GM19023 (cell line): Measurements from ENCODE around the gene ETNK2.

Experiments
- ATAC-seq: cut with Tn5 transposase; IDR thresholded peaks from one replicate; pipeline ENCODE4 v1.9.1; 2021; ENCODE audit warnings: mild to moderate bottlenecking, moderate library complexity; ENCODE audit not compliant: unreplicated experiment

ETNK2 gene

GRCh38 chr1:204151552-204152309 is at the start of gene ETNK2:
Gene ETNK2 (minus strand): TSS chr1:204152044. CDS start chr1:204151852, 192 bp downstream.
- no peak for ATAC-seq

- ATAC-seq, result no peak
Measured at GRCh38 chr1:204201348-204202040, 49.6 kb upstream of the ETNK2 start.

- no peak for ATAC-seq
Measured at GRCh38 chr1:204199579-204199978, 47.7 kb upstream of the ETNK2 start.

GRCh38 chr1:204198348-204199340 is 46.8 kb upstream of the ETNK2 start:
- no peak for ATAC-seq

- no peak for ATAC-seq
Measured at GRCh38 chr1:204197068-204197467, 45.2 kb upstream of the ETNK2 start.

GRCh38 chr1:204196068-204196795 is 44.4 kb upstream of the ETNK2 start, which contains the start of gene KISS1:
Gene KISS1 (minus strand): TSS chr1:204196491. CDS start chr1:204192876, 3,615 bp downstream.
- ATAC-seq, result no peak

GRCh38 chr1:204194771-204195170 is 42.9 kb upstream of the ETNK2 start:
- ATAC-seq, result no peak

GRCh38 chr1:204194080-204194479 is 42.2 kb upstream of the ETNK2 start:
- ATAC-seq, result no peak

GRCh38 chr1:204192589-204193352 is 40.9 kb upstream of the ETNK2 start:
- no peak for ATAC-seq

GRCh38 chr1:204192046-204192445 is 40.2 kb upstream of the ETNK2 start:
- ATAC-seq, result no peak

- no peak for ATAC-seq
Measured at GRCh38 chr1:204191456-204191855, 39.6 kb upstream of the ETNK2 start.

- ATAC-seq, result no peak
Measured at GRCh38 chr1:204190212-204191211, 38.7 kb upstream of the ETNK2 start.

- no peak for ATAC-seq
Measured at GRCh38 chr1:204188959-204189639, 37.3 kb upstream of the ETNK2 start.

GRCh38 chr1:204186597-204186996 is 34.8 kb upstream of the ETNK2 start:
- ATAC-seq, result no peak

GRCh38 chr1:204181116-204181515 is 29.3 kb upstream of the ETNK2 start:
- ATAC-seq, result no peak

GRCh38 chr1:204180133-204180532 is 28.3 kb upstream of the ETNK2 start:
- ATAC-seq, result no peak

- no peak for ATAC-seq
Measured at GRCh38 chr1:204178487-204179281, 26.8 kb upstream of the ETNK2 start.
